SJCRH30 (cell line): ENCODE measurements around the gene ATRN. TPM values are rescaled to one million over a fixed set of nuclear protein-coding genes. Genes with fewer than 3 reads are reported as not detected.
A peak's percentile ranks its signal among the peaks of the same experiment; 100 is the strongest.

Experiments
- DNase-seq, 2 experiments: peaks; one replicate each; pipeline ENCODE4 v3.0.0-alpha.2; 2015 to 2020
- H3K27ac ChIP-seq: fragments of 250-450 bp; sonication (Bioruptor Pico); 2 replicates; pipeline ENCODE4 v1.5.1; 2020; ENCODE audit warnings: mild to moderate bottlenecking, moderate library complexity
- H3K27me3 ChIP-seq: fragments of 250-450 bp; sonication (Bioruptor Pico); 2 replicates; pipeline ENCODE4 v1.5.1; 2020; ENCODE audit warnings: mild to moderate bottlenecking, moderate library complexity
- H3K36me3 ChIP-seq: fragments of 250-450 bp; sonication (Bioruptor Pico); 2 replicates; pipeline ENCODE4 v1.5.1; 2020; ENCODE audit warnings: mild to moderate bottlenecking, moderate library complexity
- H3K4me1 ChIP-seq: fragments of 250-450 bp; sonication (Bioruptor Pico); 2 replicates; pipeline ENCODE4 v1.5.1; 2020; ENCODE audit warnings: mild to moderate bottlenecking, moderate library complexity
- H3K4me3 ChIP-seq: fragments of 250-450 bp; sonication (Bioruptor Pico); 2 replicates; pipeline ENCODE4 v1.5.1; 2020; ENCODE audit warnings: mild to moderate bottlenecking, moderate library complexity
- H3K9me3 ChIP-seq: fragments of 250-450 bp; sonication (Bioruptor Pico); replicated peaks from 2 replicates; pipeline ENCODE4 v1.5.1; 2020; ENCODE audit warnings: mild to moderate bottlenecking, moderate library complexity
- total RNA-seq: library from RNA; depleted of rRNA; stranded (reverse); fragments of >200 nt; shearing (Covaris generic); gene quantifications from 2 replicates; pipeline ENCODE4 v1.2.3, GENCODE V29; 2014

Gene ATRN
- total RNA-seq, 1 experiment from 2014 or later, result 27.9 TPM

DNA sequence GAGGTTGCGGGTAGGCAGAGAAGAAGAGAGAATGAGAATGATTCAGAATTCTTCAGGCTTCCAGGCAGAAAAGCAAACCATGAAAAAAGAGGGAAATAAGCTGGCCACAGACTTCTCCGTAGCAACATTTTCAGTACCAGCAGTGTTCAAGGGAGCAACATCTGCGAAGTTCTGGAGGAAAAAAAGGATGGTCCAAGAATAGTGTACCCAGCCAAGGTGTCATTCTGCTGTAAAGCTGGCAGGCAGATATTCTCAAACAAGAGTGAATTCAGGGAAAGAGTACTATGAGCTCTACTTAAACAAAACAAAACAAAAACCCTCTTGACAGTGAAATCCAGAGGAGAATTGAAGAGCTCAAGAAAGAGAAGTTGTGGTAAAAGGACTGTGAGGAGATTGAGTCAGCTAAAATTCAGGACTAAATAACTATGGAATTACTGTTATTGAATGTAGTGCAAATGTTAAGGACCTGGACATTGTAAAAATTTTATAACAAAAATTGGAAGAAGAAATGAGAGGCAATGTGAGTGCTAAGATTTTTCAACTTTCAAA, 86.5 kb downstream of the ATRN start:
- H3K27me3 ChIP-seq, result no peaks in the 10 kb centered on the region
- H3K27ac ChIP-seq, result no peak overlapping the region
- H3K9me3 ChIP-seq, result no peaks in the 10 kb centered on the region
- no peaks in the 10 kb centered on the region for H3K4me1 ChIP-seq
- no peak overlapping the region for H3K4me3 ChIP-seq
- H3K36me3 ChIP-seq, result peaks cover 2% of the 10 kb centered on the region; the same call in 1 of the 2 replicates
- no peak for DNase-seq

GRCh38 chr20:3559231-3559630, 88.4 kb downstream of the ATRN start:
- no peaks in the 10 kb centered on the region for H3K27me3 ChIP-seq
- no peaks in the 10 kb centered on the region for H3K4me1 ChIP-seq
- H3K36me3 ChIP-seq, result peaks cover 13% of the 10 kb centered on the region
- no peak for DNase-seq
- H3K4me3 ChIP-seq, result no peak overlapping the region
- H3K9me3 ChIP-seq, result no peaks in the 10 kb centered on the region
- no peak overlapping the region for H3K27ac ChIP-seq

DNA sequence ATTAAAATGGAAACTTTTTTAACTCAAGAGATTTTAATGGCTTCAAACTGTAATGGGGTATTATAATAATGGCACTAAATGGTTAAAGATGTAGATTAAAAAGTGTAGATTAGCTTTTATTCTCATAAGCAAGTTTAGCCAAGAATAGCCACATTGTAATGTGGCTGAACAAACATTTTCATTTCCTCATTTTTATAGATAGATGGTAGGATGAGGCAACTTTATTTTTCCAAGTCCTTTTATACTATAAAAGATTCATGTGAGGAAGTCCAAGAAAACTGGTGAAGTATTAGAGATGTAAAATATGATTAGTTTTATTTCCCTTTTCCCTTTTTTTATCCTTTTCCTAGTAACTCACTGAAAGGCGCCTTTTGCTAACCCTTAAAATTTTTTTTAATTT, 88.8 kb downstream of the ATRN start:
- Histone ChIP-seq H3K27ac (no peak overlapping the region), H3K27me3 (no peaks in the 10 kb centered on the region), H3K4me1 (no peaks in the 10 kb centered on the region), H3K36me3 (peaks cover 13% of the 10 kb centered on the region), H3K4me3 (no peak overlapping the region), H3K9me3 (no peaks in the 10 kb centered on the region)
- DNase-seq, result no peak

GRCh38 chr20:3560162-3560561, 89.3 kb downstream of the ATRN start:
- no peak overlapping the region for H3K4me3 ChIP-seq
- H3K9me3 ChIP-seq, result no peaks in the 10 kb centered on the region
- H3K27ac ChIP-seq, result no peak overlapping the region
- peaks cover 14% of the 10 kb centered on the region for H3K36me3 ChIP-seq
- H3K27me3 ChIP-seq, result no peaks in the 10 kb centered on the region
- H3K4me1 ChIP-seq, result no peaks in the 10 kb centered on the region
- DNase-seq, result no peak

DNA sequence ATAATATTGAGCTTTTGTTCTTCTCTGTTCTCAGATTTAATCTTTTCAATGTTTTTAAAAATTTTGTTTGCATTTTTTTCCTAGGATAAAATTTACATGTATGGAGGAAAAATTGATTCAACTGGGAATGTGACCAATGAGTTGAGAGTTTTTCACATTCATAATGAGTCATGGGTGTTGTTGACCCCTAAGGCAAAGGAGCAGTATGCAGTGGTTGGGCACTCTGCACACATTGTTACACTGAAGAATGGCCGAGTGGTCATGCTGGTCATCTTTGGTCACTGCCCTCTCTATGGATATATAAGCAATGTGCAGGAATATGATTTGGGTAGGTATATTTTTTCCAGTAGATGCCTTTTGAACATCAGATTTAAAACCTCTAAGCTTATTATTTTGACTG, 89.8 kb downstream of the ATRN start:
- Histone ChIP-seq H3K4me3 (no peak overlapping the region), H3K36me3 (peaks cover 15% of the 10 kb centered on the region), H3K4me1 (no peaks in the 10 kb centered on the region), H3K27ac (no peak overlapping the region), H3K9me3 (no peaks in the 10 kb centered on the region), H3K27me3 (no peaks in the 10 kb centered on the region)
- no peak for DNase-seq

GRCh38 chr20:3563133-3563532, 92.3 kb downstream of the ATRN start:
- H3K27me3 ChIP-seq, result no peaks in the 10 kb centered on the region
- H3K4me1 ChIP-seq, result no peaks in the 10 kb centered on the region
- no peaks in the 10 kb centered on the region for H3K9me3 ChIP-seq
- H3K36me3 ChIP-seq, result peaks cover 17% of the 10 kb centered on the region
- no peak overlapping the region for H3K27ac ChIP-seq
- no peak for DNase-seq
- H3K4me3 ChIP-seq, result no peak overlapping the region

DNA sequence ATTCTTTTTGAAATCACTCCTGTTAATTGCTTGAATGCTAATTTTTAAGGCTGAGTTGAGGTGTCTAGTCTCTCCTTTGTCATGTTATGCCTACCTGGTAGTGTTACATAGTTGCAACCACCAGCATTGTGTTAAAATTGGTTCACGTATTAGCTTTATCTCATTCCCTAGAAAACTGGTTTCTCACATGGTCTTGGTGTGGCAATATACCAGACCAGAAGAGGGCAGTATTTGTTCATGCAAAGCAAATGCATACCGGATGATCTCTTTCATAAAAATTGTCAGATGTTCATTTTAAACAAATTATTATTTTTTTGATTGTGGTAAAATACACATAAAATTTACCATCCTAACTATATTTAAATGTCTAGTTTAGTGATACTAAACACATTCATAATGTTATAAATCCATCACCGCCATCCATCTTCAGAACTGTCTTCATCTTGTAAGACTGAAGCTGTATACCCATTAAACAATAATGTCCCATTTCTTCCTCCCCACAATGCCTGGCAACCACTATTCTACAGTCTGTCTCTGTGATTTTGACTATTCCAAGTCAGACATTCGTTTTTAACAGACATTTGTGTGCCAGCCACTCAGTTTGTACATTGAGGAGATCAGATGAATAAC, 92.8 kb downstream of the ATRN start:
- peak; percentile 28 to 61 for DNase-seq
- no peaks in the 10 kb centered on the region for H3K4me1 ChIP-seq
- peaks cover 17% of the 10 kb centered on the region for H3K36me3 ChIP-seq
- H3K4me3 ChIP-seq, result no peak overlapping the region
- H3K9me3 ChIP-seq, result no peaks in the 10 kb centered on the region
- no peaks in the 10 kb centered on the region for H3K27me3 ChIP-seq
- H3K27ac ChIP-seq, result no peak overlapping the region

DNA sequence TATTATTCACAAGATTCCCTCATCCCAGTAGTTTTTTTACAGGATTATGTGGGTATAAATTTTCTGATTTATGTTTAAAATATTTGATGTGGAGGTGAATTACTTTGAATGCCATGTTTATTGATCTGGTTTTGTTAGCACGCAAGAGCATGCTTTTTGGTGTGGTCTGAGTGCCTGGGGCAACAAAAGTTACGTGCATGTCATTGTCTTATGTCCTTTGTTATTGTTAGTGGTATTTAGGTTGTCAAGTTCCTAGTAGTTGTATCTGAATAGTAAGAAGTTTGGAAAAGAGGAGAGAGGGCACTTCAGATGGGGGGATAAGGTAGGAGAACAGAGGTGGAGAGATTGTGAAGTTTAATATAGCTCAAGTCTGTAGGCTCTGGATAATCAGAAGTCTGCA, 95.0 kb downstream of the ATRN start:
- H3K4me3 ChIP-seq, result no peak overlapping the region
- no peak for DNase-seq
- no peak overlapping the region for H3K27ac ChIP-seq
- H3K4me1 ChIP-seq, result no peaks in the 10 kb centered on the region
- peaks cover 17% of the 10 kb centered on the region for H3K36me3 ChIP-seq
- no peaks in the 10 kb centered on the region for H3K27me3 ChIP-seq
- H3K9me3 ChIP-seq, result no peaks in the 10 kb centered on the region

DNA sequence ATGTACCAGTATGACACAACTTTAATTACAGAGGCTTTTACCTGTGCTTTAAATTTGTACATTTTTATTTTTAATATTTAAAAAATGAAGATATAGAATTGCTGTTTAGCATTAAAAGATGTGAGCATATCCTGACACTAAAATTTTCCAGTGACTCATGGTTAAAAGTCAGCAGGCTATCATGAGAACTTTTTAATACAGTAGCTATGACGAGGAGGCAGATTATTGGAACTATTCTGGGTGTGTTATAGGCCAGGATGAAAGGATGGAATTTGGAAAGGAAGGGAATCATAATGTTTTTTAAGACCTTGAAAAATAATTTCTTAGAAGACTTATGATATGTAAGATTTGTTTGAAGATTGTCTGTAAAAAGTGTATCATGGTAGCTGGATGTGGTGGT, 101.3 kb downstream of the ATRN start:
- H3K27ac ChIP-seq, result no peak overlapping the region
- H3K36me3 ChIP-seq, result peaks cover 24% of the 10 kb centered on the region; the same call in 1 of the 2 replicates
- DNase-seq, result no peak
- no peaks in the 10 kb centered on the region for H3K9me3 ChIP-seq
- H3K4me1 ChIP-seq, result no peaks in the 10 kb centered on the region
- no peaks in the 10 kb centered on the region for H3K27me3 ChIP-seq
- no peak overlapping the region for H3K4me3 ChIP-seq

GRCh38 chr20:3576363-3576762, 105.5 kb downstream of the ATRN start:
- no peak for DNase-seq
- peaks cover 29% of the 10 kb centered on the region for H3K36me3 ChIP-seq

GRCh38 chr20:3577366-3577765, 106.5 kb downstream of the ATRN start:
- no peaks in the 10 kb centered on the region for H3K27me3 ChIP-seq
- no peak for DNase-seq
- H3K36me3 ChIP-seq, result peaks cover 29% of the 10 kb centered on the region
- H3K4me1 ChIP-seq, result no peaks in the 10 kb centered on the region
- H3K4me3 ChIP-seq, result no peak overlapping the region
- H3K9me3 ChIP-seq, result no peaks in the 10 kb centered on the region
- no peak overlapping the region for H3K27ac ChIP-seq

More at GRCh38 chr20:3576363-3576762, 105.5 kb downstream of the ATRN start:
- Histone ChIP-seq H3K27ac (no peak overlapping the region), H3K4me3 (no peak overlapping the region), H3K4me1 (no peaks in the 10 kb centered on the region), H3K27me3 (no peaks in the 10 kb centered on the region), H3K9me3 (no peaks in the 10 kb centered on the region)

GRCh38 chr20:3580412-3580811, 109.6 kb downstream of the ATRN start:
- DNase-seq, result no peak
- H3K27ac ChIP-seq, result no peak overlapping the region
- H3K36me3 ChIP-seq, result peaks cover 40% of the 10 kb centered on the region
- H3K4me3 ChIP-seq, result no peak overlapping the region
- H3K4me1 ChIP-seq, result no peaks in the 10 kb centered on the region
- no peaks in the 10 kb centered on the region for H3K9me3 ChIP-seq
- no peaks in the 10 kb centered on the region for H3K27me3 ChIP-seq

DNA sequence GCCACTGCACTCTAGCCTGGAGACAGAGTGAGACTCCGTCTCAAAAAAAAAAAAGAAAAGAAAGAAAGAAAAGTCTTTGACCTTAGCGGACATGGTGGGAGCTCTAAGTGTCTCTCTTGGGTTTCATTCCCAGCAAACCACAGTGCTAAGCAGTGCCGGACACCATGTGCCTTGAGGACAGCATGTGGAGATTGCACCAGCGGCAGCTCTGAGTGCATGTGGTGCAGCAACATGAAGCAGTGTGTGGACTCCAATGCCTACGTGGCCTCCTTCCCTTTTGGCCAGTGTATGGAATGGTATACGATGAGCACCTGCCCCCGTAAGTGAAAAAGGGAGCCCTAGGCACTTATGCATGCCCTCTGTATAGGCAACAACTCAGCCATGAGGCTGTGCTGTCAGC, 112.9 kb downstream of the ATRN start:
- H3K4me1 ChIP-seq, result no peaks in the 10 kb centered on the region
- no peak for DNase-seq
- H3K27me3 ChIP-seq, result no peaks in the 10 kb centered on the region
- H3K4me3 ChIP-seq, result no peak overlapping the region
- no peak overlapping the region for H3K27ac ChIP-seq
- H3K9me3 ChIP-seq, result peaks cover 11% of the 10 kb centered on the region; the same call in 1 of the 2 replicates
- peaks cover 40% of the 10 kb centered on the region for H3K36me3 ChIP-seq

DNA sequence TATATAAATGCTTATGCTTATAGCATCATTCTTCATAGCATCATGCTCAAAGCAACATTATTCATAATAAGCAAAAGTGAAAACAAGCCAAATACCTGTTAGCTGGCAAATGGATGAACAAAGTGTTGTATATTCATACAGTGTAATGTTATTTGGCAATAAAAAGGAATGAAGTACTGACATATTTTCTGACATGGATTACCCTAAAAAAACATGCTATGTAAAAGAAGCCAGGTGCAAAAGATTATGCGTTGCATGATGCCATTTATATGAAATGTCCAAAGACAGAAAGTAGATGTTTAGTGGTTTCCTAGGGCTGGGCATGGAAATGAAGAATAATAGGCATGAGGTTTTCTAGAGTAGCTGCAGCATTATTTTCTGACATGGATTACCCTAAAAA, 115.3 kb downstream of the ATRN start:
- no peak for DNase-seq
- Histone ChIP-seq H3K4me3 (no peak overlapping the region), H3K4me1 (no peaks in the 10 kb centered on the region), H3K36me3 (peaks cover 48% of the 10 kb centered on the region), H3K27me3 (no peaks in the 10 kb centered on the region), H3K27ac (no peak overlapping the region), H3K9me3 (peaks cover 11% of the 10 kb centered on the region; the same call in 1 of the 2 replicates)

- no peak for DNase-seq
- Histone ChIP-seq H3K9me3 (peaks cover 11% of the 10 kb centered on the region; the same call in 1 of the 2 replicates), H3K4me3 (no peak overlapping the region), H3K27ac (no peak overlapping the region), H3K27me3 (no peaks in the 10 kb centered on the region), H3K36me3 (peaks cover 43% of the 10 kb centered on the region), H3K4me1 (no peaks in the 10 kb centered on the region)
Observed at GRCh38 chr20:3590164-3590563, 119.3 kb downstream of the ATRN start.

DNA sequence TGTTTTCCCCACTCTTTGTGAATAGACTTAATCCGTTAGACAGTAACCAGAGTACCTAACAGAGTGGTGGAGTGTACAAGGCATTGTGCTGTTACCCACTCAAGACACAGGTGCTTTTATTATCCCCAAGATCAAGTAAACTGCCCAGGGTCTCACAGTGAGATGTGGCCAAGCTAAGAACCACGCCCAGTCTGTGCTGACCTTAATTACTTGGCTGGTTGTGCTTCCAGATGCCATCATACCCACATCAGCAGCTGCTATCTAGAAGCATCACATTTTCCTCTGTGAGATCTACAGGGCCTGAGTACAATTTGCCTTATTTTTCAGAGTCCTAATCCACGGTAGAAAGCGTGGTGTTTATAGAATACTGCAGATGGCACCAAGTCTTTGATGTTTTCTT, 122.1 kb downstream of the ATRN start:
- Histone ChIP-seq H3K36me3 (peaks cover 30% of the 10 kb centered on the region), H3K9me3 (0 out of 2 replicates have a peak, but pooled peaks cover 7% of the 10 kb centered on the region), H3K4me1 (no peaks in the 10 kb centered on the region), H3K4me3 (no peak overlapping the region), H3K27me3 (no peaks in the 10 kb centered on the region), H3K27ac (no peak overlapping the region)
- no peak for DNase-seq
